Naive thymus-derived CD8-positive, alpha-beta T cell (primary cell): Measurements from ENCODE around the gene TBC1D20. TPM values are rescaled to one million over a fixed set of nuclear protein-coding genes. Genes with fewer than 3 reads are reported as not detected.
A peak's percentile ranks its signal among the peaks of the same experiment; 100 is the strongest.
"Not testable (repeated sequence)": the region's sequence is repeated elsewhere in the genome, so short reads cannot be mapped to it uniquely, and the experiment has no call there.

Source experiments
- ATAC-seq, 2 donors: fragments of 150-1000 bp; cut with Tn5 transposase in 1 of 2; sonication (Bioruptor Pico), chemical (Tn5 transposase) in 1 of 2; 1 replicate in 1 of 2; 2 replicates in 1 of 2; pipeline ENCODE4 v1.10.0; 2021; ENCODE audit warnings: mild to moderate bottlenecking in 2 of 2, moderate library complexity in 2 of 2
- POLR2A ChIA-PET: fragments of 350-600 bp; sonication (Branson Sonifier 250); formaldehyde crosslinking; loops from one replicate; lab custom pipeline; 2021; ENCODE audit warnings: antibody characterized with exemption; lab: Charles Lee
- DNase-seq, 10 donors: peaks; one replicate each; pipeline versions ENCODE4 v3.0.0 to v3.0.0-alpha.2; 2020 to 2022
- H3K27ac Mint-ChIP-seq, 10 donors: one replicate each; pipeline ENCODE4 v1.8.0; 2020 to 2022; ENCODE audit warnings: mild to moderate bottlenecking in 10 of 10, mixed read lengths in 10 of 10, moderate library complexity in 4 of 10, inconsistent platforms in 1 of 10
- H3K27me3 Mint-ChIP-seq, 5 donors: one replicate each; pipeline ENCODE4 v1.8.0; 2021 to 2022; ENCODE audit warnings: mixed read lengths in 5 of 5
- H3K36me3 Mint-ChIP-seq, 3 donors: one replicate each; pipeline ENCODE4 v1.8.0; 2020 to 2022; ENCODE audit warnings: mixed read lengths in 3 of 3, mild to moderate bottlenecking in 2 of 3, inconsistent platforms in 1 of 3
- H3K4me1 Mint-ChIP-seq, 4 donors: one replicate each; pipeline ENCODE4 v1.8.0; 2021 to 2022; ENCODE audit warnings: mixed read lengths in 4 of 4
- H3K4me3 Mint-ChIP-seq, 10 donors: one replicate each; pipeline ENCODE4 v1.8.0; 2020 to 2022; ENCODE audit warnings: mild to moderate bottlenecking in 10 of 10, mixed read lengths in 10 of 10, moderate library complexity in 6 of 10, inconsistent platforms in 1 of 10
- H3K9me3 Mint-ChIP-seq, 9 donors: one replicate each; pipeline ENCODE4 v1.8.0; 2020 to 2022; ENCODE audit warnings: mixed read lengths in 9 of 9, mild to moderate bottlenecking in 3 of 9, inconsistent platforms in 1 of 9, moderate library complexity in 1 of 9
- polyA plus RNA-seq, 3 donors: library from polyadenylated mRNA; unstranded; fragments of 300-500 nt; fragmentation: Illumina TruSeq; gene quantifications; one replicate each; pipeline ENCODE4 v1.2.3, GENCODE V29; 2021
- total RNA-seq, 8 experiments: library from RNA in 2 of 8; stranded (reverse) in 2 of 8; gene quantifications; one replicate each; pipeline ENCODE4 v1.2.3 and lab custom pipeline; 2021 to 2026

The TBC1D20 gene
- total RNA-seq (10 to 100 TPM; 33.6 to 36.6 TPM), polyA plus RNA-seq (10 to 100 TPM; 13.8 to 20.8 (median 19.0) TPM), total RNA-seq (lab: John Stamatoyannopoulos, UW) (35.5 to 69.7 (median 56.4) reads per million in 6 experiments)

GRCh38 chr20:462199-462991, at the start of gene TBC1D20:
TBC1D20 (minus strand) TSS chr20:462533; CDS start chr20:462405, 128 bp downstream.
- peaks cover 0 to 11% (median 0%) of the 10 kb centered on the region in 3 donors for H3K36me3 Mint-ChIP-seq
- POLR2A ChIA-PET, result interaction anchor here (0.5 to 2.3 kb wide), 6 partner anchors 24 to 165 kb away, joined by 4 to 13 read pairs (median 8); partner anchors contain the start of genes CSNK2A1, RBCK1, SOX12 and TRIB3
- peak; percentile 78 to 91 (median 86) for DNase-seq
- peak within 1 kb of the TSS; percentile 85 to 96 (median 94) for H3K27ac Mint-ChIP-seq
- no peaks in the 10 kb centered on the region for H3K9me3 Mint-ChIP-seq
- H3K27me3 Mint-ChIP-seq, result peaks cover 0 to 5% (median 2%) of the 10 kb centered on the region in 5 donors
- peak within 1 kb of the TSS; percentile 88 to 98 (median 97) for H3K4me3 Mint-ChIP-seq
- ATAC-seq, result peak; percentile 95 to 97
- H3K4me1 Mint-ChIP-seq, result peaks cover 11 to 47% (median 43%) of the 10 kb centered on the region in 4 donors

GRCh38 chr20:510328-511057, 48.2 kb upstream of the TBC1D20 start:
- H3K4me3 Mint-ChIP-seq, DNase-seq, H3K9me3 Mint-ChIP-seq, ATAC-seq, H3K27me3 Mint-ChIP-seq, H3K27ac Mint-ChIP-seq, POLR2A ChIA-PET: not testable (repeated sequence)
- Mint-ChIP-seq H3K36me3 (peaks cover 0 to 53% (median 1%) of the 10 kb centered on the region in 3 donors), H3K4me1 (peaks cover 25 to 56% (median 47%) of the 10 kb centered on the region in 4 donors)

GRCh38 chr20:508364-508787, 46.0 kb upstream of the TBC1D20 start:
- Mint-ChIP-seq H3K4me1 (peaks cover 10 to 36% (median 27%) of the 10 kb centered on the region in 4 donors), H3K27ac (peak overlapping the region in 1 of 10 donors; percentile 47), H3K36me3 (peaks cover 0 to 54% (median 6%) of the 10 kb centered on the region in 3 donors)
- ATAC-seq, POLR2A ChIA-PET, H3K27me3 Mint-ChIP-seq, DNase-seq, H3K4me3 Mint-ChIP-seq, H3K9me3 Mint-ChIP-seq: not testable (repeated sequence)

GRCh38 chr20:507761-508332, 45.5 kb upstream of the TBC1D20 start:
- H3K4me1 Mint-ChIP-seq, result peaks cover 12 to 32% (median 22%) of the 10 kb centered on the region in 4 donors
- POLR2A ChIA-PET, result no interaction called here
- no peaks in the 10 kb centered on the region for H3K9me3 Mint-ChIP-seq
- H3K27ac Mint-ChIP-seq, result no peak overlapping the region
- DNase-seq (no peak), ATAC-seq (no peak)
- no peak overlapping the region for H3K4me3 Mint-ChIP-seq
- H3K27me3 Mint-ChIP-seq, result no peaks in the 10 kb centered on the region
- peaks cover 3 to 59% (median 11%) of the 10 kb centered on the region in 3 donors for H3K36me3 Mint-ChIP-seq

- Mint-ChIP-seq H3K27me3 (no peaks in the 10 kb centered on the region), H3K4me1 (peaks cover 11 to 25% (median 16%) of the 10 kb centered on the region in 4 donors), H3K36me3 (peaks cover 5 to 66% (median 13%) of the 10 kb centered on the region in 3 donors), H3K27ac (no peak overlapping the region), H3K9me3 (no peaks in the 10 kb centered on the region), H3K4me3 (no peak overlapping the region)
- DNase-seq, result no peak
- POLR2A ChIA-PET, result no interaction called here
- ATAC-seq, result no peak
Observed at GRCh38 chr20:507006-507758, 44.8 kb upstream of the TBC1D20 start.

- peaks cover 0 to 5% (median 4%) of the 10 kb centered on the region in 4 donors for H3K4me1 Mint-ChIP-seq
- H3K36me3 Mint-ChIP-seq, result peaks cover 5 to 83% (median 13%) of the 10 kb centered on the region in 3 donors
- POLR2A ChIA-PET, result no interaction called here
- no peaks in the 10 kb centered on the region for H3K9me3 Mint-ChIP-seq
- ATAC-seq (no peak), DNase-seq (no peak)
- no peaks in the 10 kb centered on the region for H3K27me3 Mint-ChIP-seq
- no peak overlapping the region for H3K4me3 Mint-ChIP-seq
- no peak overlapping the region for H3K27ac Mint-ChIP-seq
Observed at GRCh38 chr20:504632-505075, 42.3 kb upstream of the TBC1D20 start.

GRCh38 chr20:503048-503737, 40.9 kb upstream of the TBC1D20 start:
- POLR2A ChIA-PET, result no interaction called here
- no peak for DNase-seq
- no peaks in the 10 kb centered on the region for H3K27me3 Mint-ChIP-seq
- ATAC-seq, result no peak
- no peak overlapping the region for H3K4me3 Mint-ChIP-seq
- peak overlapping the region in 1 of 10 donors; percentile 23 for H3K27ac Mint-ChIP-seq
- peaks cover 0 to 3% (median 0%) of the 10 kb centered on the region in 4 donors for H3K4me1 Mint-ChIP-seq
- H3K36me3 Mint-ChIP-seq, result peaks cover 5 to 87% (median 13%) of the 10 kb centered on the region in 3 donors
- H3K9me3 Mint-ChIP-seq, result no peaks in the 10 kb centered on the region

- Mint-ChIP-seq H3K36me3 (peaks cover 3 to 93% (median 9%) of the 10 kb centered on the region in 3 donors), H3K4me1 (peaks cover 0 to 4% (median 0%) of the 10 kb centered on the region in 4 donors), H3K4me3 (no peak overlapping the region), H3K27me3 (no peaks in the 10 kb centered on the region), H3K27ac (no peak overlapping the region), H3K9me3 (no peaks in the 10 kb centered on the region)
- no peak for DNase-seq
- POLR2A ChIA-PET, result no interaction called here
- no peak for ATAC-seq
Observed at GRCh38 chr20:497979-498378, 35.6 kb upstream of the TBC1D20 start.

- H3K36me3 Mint-ChIP-seq, result peaks cover 0 to 95% (median 17%) of the 10 kb centered on the region in 3 donors
- no peaks in the 10 kb centered on the region for H3K9me3 Mint-ChIP-seq
- no peak overlapping the region for H3K4me3 Mint-ChIP-seq
- peaks cover 0 to 1% (median 0%) of the 10 kb centered on the region in 4 donors for H3K4me1 Mint-ChIP-seq
- POLR2A ChIA-PET, result no interaction called here
- peak overlapping the region in 1 of 10 donors; percentile 2 for H3K27ac Mint-ChIP-seq
- H3K27me3 Mint-ChIP-seq, result no peaks in the 10 kb centered on the region
- no peak for DNase-seq
- no peak for ATAC-seq
Observed at GRCh38 chr20:496126-496696, 33.9 kb upstream of the TBC1D20 start.

- no peaks in the 10 kb centered on the region for H3K9me3 Mint-ChIP-seq
- POLR2A ChIA-PET, result no interaction called here
Observed at GRCh38 chr20:492159-492558, 29.8 kb upstream of the TBC1D20 start.

GRCh38 chr20:487655-488054, 25.3 kb upstream of the TBC1D20 start:
- Mint-ChIP-seq H3K9me3 (no peaks in the 10 kb centered on the region), H3K27me3 (no peaks in the 10 kb centered on the region), H3K36me3 (peaks cover 0 to 97% (median 33%) of the 10 kb centered on the region in 3 donors), H3K4me1 (peaks cover 0 to 2% (median under 1%) of the 10 kb centered on the region in 4 donors), H3K27ac (peak overlapping the region in 1 of 10 donors; percentile 27), H3K4me3 (no peak overlapping the region)
- DNase-seq (no peak), ATAC-seq (no peak)
- POLR2A ChIA-PET, result no interaction called here

More at GRCh38 chr20:492159-492558, 29.8 kb upstream of the TBC1D20 start:
- Mint-ChIP-seq H3K4me1 (peaks cover 0 to 1% (median 0%) of the 10 kb centered on the region in 4 donors), H3K36me3 (peaks cover 0 to 94% (median 25%) of the 10 kb centered on the region in 3 donors), H3K27me3 (no peaks in the 10 kb centered on the region), H3K4me3 (no peak overlapping the region), H3K27ac (no peak overlapping the region)
- no peak for ATAC-seq
- DNase-seq, result no peak
